HEK293 (cell line): ENCODE data around the gene BIRC7.

Experiments used
- CTCF ChIA-PET: fragments of 350-600 bp; formaldehyde crosslinking; extraction: SDS; loops from one replicate; lab custom pipeline; 2021; ENCODE audit warnings: antibody characterized with exemption; lab: Yijun Ruan, JAX
- POLR2A ChIA-PET: fragments of 300-600 bp; formaldehyde crosslinking; extraction: SDS; loops from one replicate; lab custom pipeline; 2020; ENCODE audit warnings: antibody characterized with exemption, inconsistent platforms; lab: Yijun Ruan, JAX
- H3K27ac ChIP-seq: fragments of 200-500 bp; sonication (Bioruptor generic); 2 replicates; pipeline ENCODE4 v1.5.1; 2014; ENCODE audit warnings: low read depth, low read length, control low read depth, inconsistent platforms; ENCODE audit errors: extremely low read depth
- H3K36me3 ChIP-seq, 2 experiments: fragments of 200-500 bp in 1 of 2; sonication (Bioruptor generic) in 1 of 2; 1 replicate in 1 of 2; 2 replicates in 1 of 2; pipeline ENCODE4 v1.5.1; 2014 to 2017; ENCODE audit warnings: inconsistent platforms in 2 of 2, low read length in 2 of 2; ENCODE audit not compliant: control insufficient read depth in 2 of 2, insufficient read depth in 1 of 2
- H3K4me1 ChIP-seq: fragments of 200-500 bp; sonication (Bioruptor generic); 2 replicates; pipeline ENCODE4 v1.5.1; 2014; ENCODE audit warnings: mild to moderate bottlenecking, low read length, inconsistent platforms; ENCODE audit not compliant: control insufficient read depth, insufficient read depth
- H3K4me3 ChIP-seq: 2 replicates; pipeline ENCODE4 v1.5.1; 2011; ENCODE audit warnings: low read depth, mild to moderate bottlenecking, control low read depth, low read length, moderate library complexity
- H3K9me3 ChIP-seq: fragments of 200-500 bp; sonication (Bioruptor generic); 2 replicates; pipeline ENCODE4 v1.5.1; 2014; ENCODE audit warnings: low read depth, low read length, inconsistent platforms; ENCODE audit not compliant: control insufficient read depth, insufficient read depth
- EGR2 ChIP-seq: fragments of 450-650 bp; formaldehyde crosslinking; IDR thresholded peaks from 2 replicates; pipeline ENCODE4 v1.5.1; 2016; ENCODE audit warnings: low read depth, missing biosample characterization, missing genetic modification characterization
- GLI2 ChIP-seq: fragments of 450-650 bp; formaldehyde crosslinking; IDR thresholded peaks from 2 replicates; pipeline ENCODE4; 2017; ENCODE audit warnings: missing biosample characterization, missing genetic modification characterization, low read depth, borderline replicate concordance
- GLI4 ChIP-seq: fragments of 450-650 bp; formaldehyde crosslinking; IDR thresholded peaks from 2 replicates; pipeline ENCODE4 v1.5.1; 2016; ENCODE audit warnings: missing biosample characterization, missing genetic modification characterization
- GLIS1 ChIP-seq: fragments of 450-650 bp; formaldehyde crosslinking; IDR thresholded peaks from 2 replicates; pipeline ENCODE4 v1.5.1; 2016; ENCODE audit warnings: missing biosample characterization, missing genetic modification characterization
- OSR2 ChIP-seq: fragments of 450-650 bp; formaldehyde crosslinking; IDR thresholded peaks from 2 replicates; pipeline ENCODE4 v1.5.1; 2016; ENCODE audit warnings: missing biosample characterization, missing genetic modification characterization
- SCRT2 ChIP-seq: fragments of 450-650 bp; formaldehyde crosslinking; IDR thresholded peaks from 2 replicates; pipeline ENCODE4 v1.5.1; 2016; ENCODE audit warnings: missing biosample characterization, missing genetic modification characterization
- SP7 ChIP-seq: fragments of 450-650 bp; formaldehyde crosslinking; IDR thresholded peaks from 2 replicates; pipeline ENCODE4 v1.5.1; 2016; ENCODE audit warnings: missing biosample characterization, missing genetic modification characterization
- TCF7L2 ChIP-seq: IDR thresholded peaks from 2 replicates; pipeline ENCODE4 v1.6.1; 2011; ENCODE audit warnings: low read depth, mild to moderate bottlenecking, inconsistent platforms, low read length, moderate library complexity, borderline replicate concordance
- YY1 ChIP-seq: fragments of 450-650 bp; formaldehyde crosslinking; IDR thresholded peaks from 2 replicates; pipeline ENCODE4 v1.5.1; 2018; ENCODE audit warnings: missing biosample characterization, missing genetic modification characterization
- ZBTB21 ChIP-seq: fragments of 450-650 bp; formaldehyde crosslinking; IDR thresholded peaks from 2 replicates; pipeline ENCODE4 v1.5.1; 2017; ENCODE audit warnings: missing biosample characterization, missing genetic modification characterization
- ZBTB48 ChIP-seq: fragments of 450-650 bp; formaldehyde crosslinking; IDR thresholded peaks from 2 replicates; pipeline ENCODE4 v1.5.1; 2016; ENCODE audit warnings: missing biosample characterization, missing genetic modification characterization
- ZEB2 ChIP-seq: fragments of 450-650 bp; formaldehyde crosslinking; IDR thresholded peaks from 2 replicates; pipeline ENCODE4 v1.5.1; 2016; ENCODE audit warnings: missing biosample characterization, missing genetic modification characterization
- ZIC2 ChIP-seq: fragments of 450-650 bp; formaldehyde crosslinking; IDR thresholded peaks from 2 replicates; pipeline ENCODE4 v1.5.1; 2016; ENCODE audit warnings: missing biosample characterization, missing genetic modification characterization
- ZNF132 ChIP-seq: fragments of 450-650 bp; formaldehyde crosslinking; IDR thresholded peaks from 2 replicates; pipeline ENCODE4 v1.5.1; 2017; ENCODE audit warnings: missing biosample characterization, missing genetic modification characterization, borderline replicate concordance
- ZNF146 ChIP-seq: fragments of 450-650 bp; formaldehyde crosslinking; IDR thresholded peaks from 2 replicates; pipeline ENCODE4 v1.5.1; 2016; ENCODE audit warnings: missing biosample characterization, missing genetic modification characterization
- ZNF157 ChIP-seq: fragments of 450-650 bp; formaldehyde crosslinking; IDR thresholded peaks from 2 replicates; pipeline ENCODE4 v1.5.1; 2016; ENCODE audit warnings: missing biosample characterization, missing genetic modification characterization
- ZNF394 ChIP-seq: fragments of 450-650 bp; formaldehyde crosslinking; IDR thresholded peaks from 2 replicates; pipeline ENCODE4 v1.5.1; 2016; ENCODE audit warnings: missing biosample characterization, missing genetic modification characterization, mild to moderate bottlenecking, moderate library complexity, borderline replicate concordance
- ZNF521 ChIP-seq: fragments of 450-650 bp; formaldehyde crosslinking; IDR thresholded peaks from 2 replicates; pipeline ENCODE4 v1.5.1; 2017; ENCODE audit warnings: missing biosample characterization, mild to moderate bottlenecking, missing genetic modification characterization
- ZNF529 ChIP-seq: fragments of 450-650 bp; formaldehyde crosslinking; IDR thresholded peaks from 2 replicates; pipeline ENCODE4 v1.5.1; 2017; ENCODE audit warnings: missing genetic modification characterization, missing biosample characterization; ENCODE audit not compliant: insufficient replicate concordance
- ZNF626 ChIP-seq: fragments of 450-650 bp; sonication (Bioruptor Pico); formaldehyde crosslinking; IDR thresholded peaks from 2 replicates; pipeline ENCODE4 v1.5.1; 2018; ENCODE audit warnings: missing biosample characterization, missing genetic modification characterization, inconsistent platforms
- ZNF791 ChIP-seq: fragments of 450-650 bp; formaldehyde crosslinking; IDR thresholded peaks from 2 replicates; pipeline ENCODE4 v1.5.1; 2016; ENCODE audit warnings: missing biosample characterization, missing genetic modification characterization
- ZNF792 ChIP-seq: fragments of 450-650 bp; formaldehyde crosslinking; IDR thresholded peaks from 2 replicates; pipeline ENCODE4 v1.5.1; 2016; ENCODE audit warnings: missing biosample characterization, missing genetic modification characterization
- ZSCAN16 ChIP-seq: fragments of 450-650 bp; formaldehyde crosslinking; IDR thresholded peaks from 2 replicates; pipeline ENCODE4 v1.5.1; 2016; ENCODE audit warnings: missing biosample characterization, missing genetic modification characterization
- TF ChIP-seq, protein P1 (sequence below): IDR thresholded peaks from 2 replicates; pipeline ENCODE4 v1.6.1; 2011; ENCODE audit warnings: mild to moderate bottlenecking, low read depth, low read length, borderline replicate concordance
- TF ChIP-seq, protein P2 (sequence below): fragments of 450-650 bp; IDR thresholded peaks from 2 replicates; pipeline ENCODE4 v1.5.1; 2018; ENCODE audit warnings: missing biosample characterization, mild to moderate bottlenecking, missing genetic modification characterization
- TF ChIP-seq, protein P3 (sequence below): fragments of 450-650 bp; formaldehyde crosslinking; conservative IDR thresholded peaks from 2 replicates; pipeline ENCODE4 v1.5.1; 2016; ENCODE audit warnings: low read depth, missing biosample characterization, missing genetic modification characterization

BIRC7 gene

DNA sequence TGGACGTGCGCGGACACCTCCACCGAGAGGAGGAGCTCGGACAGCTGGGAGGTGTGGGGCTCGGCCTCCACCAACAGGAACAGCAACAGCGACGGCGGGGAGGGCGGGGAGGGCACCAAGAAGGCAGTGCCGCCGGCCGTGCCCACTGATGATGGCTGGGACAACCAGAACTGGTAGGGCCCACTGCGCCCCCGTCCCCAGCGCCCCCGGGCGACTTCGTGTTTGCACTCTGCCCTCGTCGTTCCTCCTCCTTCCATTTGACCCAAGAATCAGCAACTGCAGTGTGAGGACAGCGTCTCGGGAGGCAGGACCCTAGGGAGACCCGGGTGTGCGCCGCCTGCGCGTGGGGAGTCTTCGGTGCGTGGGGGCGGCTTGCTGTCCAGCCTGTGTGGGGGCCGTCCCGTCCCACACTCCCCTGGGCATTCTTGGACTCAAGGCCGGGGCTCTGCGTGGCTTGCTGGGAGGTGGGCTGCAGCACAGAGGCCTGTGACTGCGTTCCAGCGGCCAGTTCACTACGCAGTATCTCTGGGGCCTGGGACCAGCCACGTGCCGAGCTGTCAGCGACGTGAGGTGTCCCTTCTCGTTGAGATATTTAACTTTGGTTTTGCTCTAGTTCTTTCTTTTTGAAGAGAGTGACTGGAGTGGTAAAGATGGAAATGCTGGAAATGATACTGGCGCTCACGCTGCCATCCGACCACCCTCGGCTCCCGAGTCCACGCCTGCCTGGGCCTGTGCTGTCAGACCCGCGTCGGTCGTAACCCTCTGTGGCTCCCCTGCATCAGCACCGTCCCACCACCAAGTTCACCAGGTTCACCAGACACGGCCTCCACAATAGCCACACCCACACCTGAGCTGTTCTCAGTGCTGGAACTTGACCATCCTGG lies 52.2 kb downstream of the BIRC7 start:
- POLR2A ChIA-PET: interaction anchor here (0.6 kb wide), 1 partner anchor 42 kb away, joined by 3 read pairs; no protein-coding TSS in a partner anchor
- Histone ChIP-seq H3K36me3 (peaks cover 0 to 63% of the 10 kb centered on the region in 2 experiments; a peak in 1 of 3 replicates), H3K9me3 (no peaks in the 10 kb centered on the region), H3K27ac (no peak overlapping the region), H3K4me3 (no peak overlapping the region), H3K4me1 (no peaks in the 10 kb centered on the region)
- CTCF ChIA-PET: interaction anchor here (1.3 to 7.4 kb wide), 2 partner anchors 63 to 64 kb away, joined by 4 to 85 read pairs; no protein-coding TSS in a partner anchor
- TF ChIP-seq TCF7L2: no peak
- TF ChIP-seq ZSCAN16 (tag by site-specific recombination): no peak
- 0 out of 2 replicates have a peak, but pooled peaks have one; percentile 7 for TF ChIP-seq EGR2
- TF ChIP-seq ZNF521 (tag by site-specific recombination): no peak
- TF ChIP-seq YY1 (tag by site-specific recombination): no peak
- TF ChIP-seq OSR2: no peak
- no peak for TF ChIP-seq ZNF157
- no peak for TF ChIP-seq GLI2
- no peak for TF ChIP-seq ZBTB48 (tag by site-specific recombination)

DNA sequence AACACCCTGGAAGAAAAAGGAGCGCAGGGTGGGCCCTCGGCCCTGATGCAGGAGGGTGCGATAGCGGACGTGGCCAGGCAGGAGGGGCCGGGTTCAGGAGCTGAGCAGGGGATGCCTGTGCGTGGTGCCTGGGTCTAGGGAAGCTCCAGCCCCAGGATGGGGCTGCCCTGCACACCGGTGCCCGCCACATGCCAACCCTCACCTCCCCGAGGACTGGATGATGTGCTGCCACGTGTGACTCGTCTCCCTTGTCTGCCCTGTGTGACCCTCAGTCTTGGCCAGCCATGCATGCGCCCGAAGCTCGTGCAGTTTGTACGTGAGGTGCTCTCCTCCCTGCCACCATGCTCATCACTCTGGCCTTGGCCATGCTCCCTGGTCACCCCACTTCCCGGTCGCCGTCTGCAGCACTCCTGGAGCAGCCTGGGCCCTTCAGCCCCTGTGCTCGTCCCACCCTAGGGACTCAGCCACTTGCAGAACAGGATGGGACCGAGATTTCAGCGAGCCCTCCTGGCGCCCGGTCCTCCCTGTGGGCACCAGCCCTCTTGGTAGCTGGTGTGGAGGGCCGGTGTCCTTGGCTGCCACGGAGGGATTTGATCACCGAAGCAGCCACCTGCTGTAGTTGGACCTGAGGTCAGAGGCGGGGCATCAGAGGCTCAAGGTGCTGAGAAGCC lies 53.0 kb downstream of the BIRC7 start:
- CTCF ChIA-PET: interaction anchor here (7.4 kb wide), 1 partner anchor 64 kb away, joined by 85 read pairs; no protein-coding TSS in a partner anchor
- no peak for TF ChIP-seq ZNF792
- no peak for TF ChIP-seq ZNF529
- no peak for TF ChIP-seq GLI4 (tag by site-specific recombination)
- no peak for TF ChIP-seq ZNF626
- no peak for TF ChIP-seq ZBTB21
- TF ChIP-seq, protein P1, sequence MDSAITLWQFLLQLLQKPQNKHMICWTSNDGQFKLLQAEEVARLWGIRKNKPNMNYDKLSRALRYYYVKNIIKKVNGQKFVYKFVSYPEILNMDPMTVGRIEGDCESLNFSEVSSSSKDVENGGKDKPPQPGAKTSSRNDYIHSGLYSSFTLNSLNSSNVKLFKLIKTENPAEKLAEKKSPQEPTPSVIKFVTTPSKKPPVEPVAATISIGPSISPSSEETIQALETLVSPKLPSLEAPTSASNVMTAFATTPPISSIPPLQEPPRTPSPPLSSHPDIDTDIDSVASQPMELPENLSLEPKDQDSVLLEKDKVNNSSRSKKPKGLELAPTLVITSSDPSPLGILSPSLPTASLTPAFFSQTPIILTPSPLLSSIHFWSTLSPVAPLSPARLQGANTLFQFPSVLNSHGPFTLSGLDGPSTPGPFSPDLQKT: no peak
- TF ChIP-seq ZNF791 (tag by site-specific recombination): no peak
- TF ChIP-seq ZEB2 (tag by site-specific recombination): no peak
- no peak for TF ChIP-seq GLIS1 (tag by site-specific recombination)
- TF ChIP-seq, protein P2, sequence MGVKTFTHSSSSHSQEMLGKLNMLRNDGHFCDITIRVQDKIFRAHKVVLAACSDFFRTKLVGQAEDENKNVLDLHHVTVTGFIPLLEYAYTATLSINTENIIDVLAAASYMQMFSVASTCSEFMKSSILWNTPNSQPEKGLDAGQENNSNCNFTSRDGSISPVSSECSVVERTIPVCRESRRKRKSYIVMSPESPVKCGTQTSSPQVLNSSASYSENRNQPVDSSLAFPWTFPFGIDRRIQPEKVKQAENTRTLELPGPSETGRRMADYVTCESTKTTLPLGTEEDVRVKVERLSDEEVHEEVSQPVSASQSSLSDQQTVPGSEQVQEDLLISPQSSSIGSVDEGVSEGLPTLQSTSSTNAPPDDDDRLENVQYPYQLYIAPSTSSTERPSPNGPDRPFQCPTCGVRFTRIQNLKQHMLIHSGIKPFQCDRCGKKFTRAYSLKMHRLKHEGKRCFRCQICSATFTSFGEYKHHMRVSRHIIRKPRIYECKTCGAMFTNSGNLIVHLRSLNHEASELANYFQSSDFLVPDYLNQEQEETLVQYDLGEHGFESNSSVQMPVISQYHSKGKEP: no peak
- no peak for TF ChIP-seq EGR2
- no peak for TF ChIP-seq ZNF394 (tag by site-specific recombination)
- no peak for TF ChIP-seq SCRT2 (tag by site-specific recombination)
- no peak for TF ChIP-seq ZIC2
- no peak for TF ChIP-seq SP7 (tag by site-specific recombination)
- TF ChIP-seq ZNF132 (tag by site-specific recombination): no peak
- TF ChIP-seq ZNF146 (tag by site-specific recombination): no peak
- TF ChIP-seq, protein P3, sequence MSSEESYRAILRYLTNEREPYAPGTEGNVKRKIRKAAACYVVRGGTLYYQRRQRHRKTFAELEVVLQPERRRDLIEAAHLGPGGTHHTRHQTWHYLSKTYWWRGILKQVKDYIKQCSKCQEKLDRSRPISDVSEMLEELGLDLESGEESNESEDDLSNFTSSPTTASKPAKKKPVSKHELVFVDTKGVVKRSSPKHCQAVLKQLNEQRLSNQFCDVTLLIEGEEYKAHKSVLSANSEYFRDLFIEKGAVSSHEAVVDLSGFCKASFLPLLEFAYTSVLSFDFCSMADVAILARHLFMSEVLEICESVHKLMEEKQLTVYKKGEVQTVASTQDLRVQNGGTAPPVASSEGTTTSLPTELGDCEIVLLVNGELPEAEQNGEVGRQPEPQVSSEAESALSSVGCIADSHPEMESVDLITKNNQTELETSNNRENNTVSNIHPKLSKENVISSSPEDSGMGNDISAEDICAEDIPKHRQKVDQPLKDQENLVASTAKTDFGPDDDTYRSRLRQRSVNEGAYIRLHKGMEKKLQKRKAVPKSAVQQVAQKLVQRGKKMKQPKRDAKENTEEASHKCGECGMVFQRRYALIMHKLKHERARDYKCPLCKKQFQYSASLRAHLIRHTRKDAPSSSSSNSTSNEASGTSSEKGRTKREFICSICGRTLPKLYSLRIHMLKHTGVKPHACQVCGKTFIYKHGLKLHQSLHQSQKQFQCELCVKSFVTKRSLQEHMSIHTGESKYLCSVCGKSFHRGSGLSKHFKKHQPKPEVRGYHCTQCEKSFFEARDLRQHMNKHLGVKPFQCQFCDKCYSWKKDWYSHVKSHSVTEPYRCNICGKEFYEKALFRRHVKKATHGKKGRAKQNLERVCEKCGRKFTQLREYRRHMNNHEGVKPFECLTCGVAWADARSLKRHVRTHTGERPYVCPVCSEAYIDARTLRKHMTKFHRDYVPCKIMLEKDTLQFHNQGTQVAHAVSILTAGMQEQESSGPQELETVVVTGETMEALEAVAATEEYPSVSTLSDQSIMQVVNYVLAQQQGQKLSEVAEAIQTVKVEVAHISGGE: no peak
- no peak overlapping the region for H3K27ac ChIP-seq
- H3K36me3 ChIP-seq: peaks cover 0 to 55% of the 10 kb centered on the region in 2 experiments; a peak in 1 of 3 replicates
- no peaks in the 10 kb centered on the region for H3K9me3 ChIP-seq
- H3K4me1 ChIP-seq: no peaks in the 10 kb centered on the region
- H3K4me3 ChIP-seq: no peak overlapping the region
- POLR2A ChIA-PET: no interaction called here
